HuH-7.5 (cell line): ENCODE results near the gene TTLL12.
A peak's percentile ranks its signal among the peaks of the same experiment; 100 is the strongest.

Experiments used
- DNase-seq: peaks from one replicate; pipeline ENCODE4 v3.0.0; 2011; ENCODE audit warnings: low spot score

Gene TTLL12

DNA sequence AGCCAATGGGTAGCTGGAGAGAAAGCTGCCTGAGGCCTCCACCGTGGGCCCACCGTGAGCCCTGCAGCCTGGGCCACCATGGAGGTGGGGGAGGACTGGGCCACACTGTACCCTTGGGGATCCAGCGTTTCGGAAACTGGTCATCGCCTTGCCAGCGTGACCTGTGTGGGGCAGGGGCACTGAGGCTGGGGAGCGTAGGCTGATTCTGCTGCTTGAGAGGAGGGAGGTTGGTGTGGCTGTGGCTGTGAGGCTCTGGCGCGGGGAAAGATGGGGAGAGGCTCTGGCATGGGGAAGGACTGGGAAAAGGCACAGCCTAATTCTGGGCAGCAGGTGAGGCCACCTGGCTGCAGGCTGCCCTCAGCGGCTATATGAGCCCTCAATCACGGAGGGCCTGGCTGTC lies 12.6 kb upstream of the TTLL12 start:
- no peak for DNase-seq

DNA sequence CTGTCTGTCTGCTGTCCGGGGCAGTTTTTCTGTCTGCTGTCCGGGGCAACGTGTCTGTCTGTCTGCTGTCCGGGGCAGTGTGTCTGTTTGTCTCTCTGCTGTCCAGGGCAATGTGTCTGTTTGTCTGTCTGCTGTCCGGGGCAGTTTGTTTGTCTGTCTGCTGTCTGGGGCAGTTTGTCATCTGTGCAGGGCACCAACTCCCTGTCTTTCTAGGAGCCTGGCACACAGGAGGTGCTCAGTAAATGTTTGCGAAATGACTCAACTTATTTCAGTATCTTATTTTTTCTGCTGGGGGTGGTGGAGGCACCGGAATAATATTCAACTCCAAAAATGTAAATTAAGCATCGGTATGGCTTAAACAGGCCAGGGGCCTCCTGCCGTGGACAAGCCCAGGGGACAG lies 12.0 kb upstream of the TTLL12 start:
- no peak for DNase-seq

DNA sequence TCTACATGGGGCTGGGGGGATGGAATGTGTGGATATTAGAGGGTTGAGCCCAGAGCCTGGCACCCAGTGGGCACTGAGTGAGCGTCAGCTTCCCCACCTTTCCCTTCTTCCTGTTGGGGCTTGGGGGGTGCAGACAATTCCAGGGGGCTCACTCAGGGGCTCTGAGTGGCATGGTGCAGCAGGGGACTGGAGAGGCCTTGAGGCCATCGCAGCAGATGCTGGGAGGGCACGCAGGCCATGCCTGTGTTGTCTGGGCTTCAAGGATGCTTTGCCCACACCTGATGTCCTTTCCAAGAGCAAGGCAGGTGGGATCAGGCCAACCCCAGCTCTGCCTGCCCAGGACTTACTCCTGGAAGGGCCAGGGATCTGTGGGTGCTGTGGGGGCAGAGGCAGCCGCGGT lies 11.2 kb upstream of the TTLL12 start:
- no peak for DNase-seq

DNA sequence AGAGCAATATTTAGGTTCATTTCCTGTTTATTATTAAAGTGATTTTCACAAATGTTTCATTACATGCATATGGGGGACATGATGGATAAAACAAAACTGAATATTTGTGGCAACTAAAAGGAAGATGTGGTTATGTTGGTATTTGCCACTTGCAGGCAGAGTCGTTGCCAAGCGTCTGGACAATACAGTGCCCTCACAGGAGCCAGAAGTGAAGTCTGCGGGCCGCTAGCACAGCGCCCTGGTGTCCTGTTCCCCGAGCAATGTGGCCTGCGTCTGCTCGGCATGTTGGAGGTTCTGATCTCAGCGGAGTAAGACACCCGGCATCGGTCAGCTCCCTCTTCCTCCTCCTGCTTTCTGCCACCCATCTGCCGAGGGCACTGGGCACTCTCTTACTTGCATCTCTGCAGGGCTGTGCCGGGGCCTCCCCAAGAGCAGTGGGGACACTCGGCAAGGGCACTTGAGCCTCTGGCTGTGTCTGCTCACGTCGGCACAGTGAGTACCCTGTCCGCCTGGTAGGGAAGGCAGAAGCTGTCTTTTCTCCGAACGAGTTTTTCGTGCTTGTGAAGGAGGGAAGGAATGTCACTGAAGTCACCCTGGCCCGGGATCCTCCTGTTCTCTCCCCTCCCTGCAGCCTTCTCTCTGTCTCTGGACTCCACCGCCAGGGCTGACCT lies 10.5 kb upstream of the TTLL12 start:
- DNase-seq: no peak

DNA sequence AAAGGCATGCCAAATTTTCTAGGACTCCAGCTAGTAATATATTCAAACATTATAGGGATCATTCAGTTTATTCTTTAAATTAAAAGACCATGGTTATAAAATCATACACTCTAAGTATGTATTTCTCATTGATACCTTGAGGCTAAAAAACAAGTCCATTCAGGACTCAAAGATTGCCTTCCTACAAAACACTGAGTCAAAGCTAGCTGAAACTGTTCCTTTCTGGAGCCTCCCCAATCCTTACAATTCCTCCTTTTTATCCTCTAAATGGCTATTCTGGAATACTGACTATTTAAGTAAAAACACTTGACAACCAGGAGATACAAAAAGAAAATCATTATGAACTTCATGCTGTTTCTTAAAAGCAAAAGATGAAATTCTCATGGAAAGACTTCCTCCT lies 4.9 kb upstream of the TTLL12 start:
- DNase-seq: no peak

DNA sequence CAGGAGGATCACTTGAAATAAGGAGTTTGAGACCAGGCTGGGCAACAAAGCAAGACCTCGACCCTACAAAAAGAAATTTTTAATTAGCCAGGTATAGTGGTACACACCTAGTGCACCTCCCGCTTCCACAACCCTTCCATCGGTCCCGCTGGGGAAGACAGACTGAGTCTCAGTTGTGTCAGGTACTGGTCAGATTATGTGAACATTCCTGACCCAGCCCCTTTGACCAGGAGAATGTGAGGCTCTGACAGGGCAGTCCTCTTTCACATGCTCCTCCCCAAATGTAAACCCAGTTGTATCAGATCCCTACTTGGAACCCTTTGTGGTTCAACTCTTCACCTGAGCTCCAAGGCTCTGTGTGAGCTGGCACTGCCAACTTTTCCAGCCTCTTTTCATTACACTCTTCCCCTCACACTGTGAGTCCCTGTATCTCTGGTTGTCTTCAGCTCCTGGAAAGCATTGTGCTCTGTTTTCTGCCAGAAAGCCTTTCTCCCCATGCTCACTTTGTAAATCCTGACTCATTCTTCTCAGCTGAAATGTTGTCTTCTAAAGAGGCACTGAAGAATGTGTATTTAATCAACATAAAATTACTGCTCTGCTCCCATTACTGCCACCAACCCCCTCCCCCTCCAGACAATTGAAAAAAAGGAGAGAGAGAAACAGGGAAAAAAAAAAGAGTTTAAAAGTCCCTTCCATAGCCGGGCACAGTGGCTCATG lies 2.1 kb upstream of the TTLL12 start:
- no peak for DNase-seq

DNA sequence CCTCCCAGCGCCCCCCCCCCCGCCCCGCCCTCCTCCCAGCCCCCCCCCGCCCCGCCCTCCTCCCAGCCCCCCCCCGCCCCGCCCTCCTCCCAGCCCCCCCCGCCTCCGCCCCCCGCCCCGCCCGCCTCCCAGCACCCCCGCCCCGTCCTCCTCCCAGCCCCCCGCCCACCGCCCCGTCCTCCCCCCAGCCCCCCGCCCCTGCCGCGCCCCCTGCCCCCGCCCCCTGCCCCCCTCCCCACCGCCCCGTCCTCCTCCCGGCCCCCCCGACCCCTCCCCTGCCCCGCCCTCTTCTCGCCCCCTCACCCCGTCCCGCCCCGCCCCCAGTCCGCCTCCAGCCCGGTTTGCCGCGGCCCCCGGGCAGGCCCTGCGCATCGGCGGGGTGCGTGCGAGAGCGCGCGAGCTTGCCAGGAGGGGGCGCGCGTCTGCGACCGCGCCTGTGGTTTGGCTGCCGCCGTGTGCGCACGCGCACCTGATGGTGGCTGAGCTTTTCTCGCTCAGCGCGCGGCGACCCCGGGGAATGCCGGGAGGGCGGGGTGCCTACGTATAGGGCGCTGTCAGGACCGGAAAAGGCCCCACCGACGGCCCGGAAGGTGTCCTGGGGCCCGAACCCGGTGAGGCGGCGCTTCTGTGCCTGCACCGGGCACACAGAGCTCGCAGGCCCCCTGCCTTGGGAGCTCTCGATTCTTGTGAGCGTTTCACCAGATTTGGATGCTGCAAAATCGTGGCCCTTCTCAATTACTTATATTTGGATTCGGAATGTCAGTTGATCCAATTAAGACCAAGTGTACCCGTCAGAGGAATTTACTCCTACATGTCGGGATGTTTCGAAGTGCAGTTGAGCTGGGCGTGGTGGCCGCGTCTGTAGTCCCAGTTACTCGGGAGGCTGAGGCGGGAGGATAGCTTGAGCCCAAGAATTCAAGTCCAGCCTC lies 501 bp upstream of the TTLL12 start:
- DNase-seq: peak; percentile 96

DNA sequence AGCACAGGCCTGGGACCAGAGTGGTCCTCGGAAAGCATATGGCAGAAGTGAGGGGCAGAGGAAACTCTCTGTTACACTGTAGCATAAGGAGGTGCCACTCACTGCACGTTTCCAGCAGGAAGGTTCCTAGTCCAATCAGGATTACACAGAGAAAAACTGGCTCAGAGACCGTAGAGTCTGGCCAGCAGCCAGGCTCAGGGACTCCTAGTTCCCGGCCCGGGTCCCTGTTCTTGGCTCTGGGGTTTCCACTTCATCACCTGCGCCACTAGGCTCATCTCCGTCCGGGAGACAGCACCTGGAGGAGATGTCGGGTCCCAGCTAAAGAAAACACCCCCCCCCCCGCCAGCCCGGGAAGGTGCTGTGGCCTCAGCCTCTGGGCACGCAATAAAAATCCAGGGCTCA lies 1.1 kb downstream of the TTLL12 start:
- peak; percentile 47 for DNase-seq

DNA sequence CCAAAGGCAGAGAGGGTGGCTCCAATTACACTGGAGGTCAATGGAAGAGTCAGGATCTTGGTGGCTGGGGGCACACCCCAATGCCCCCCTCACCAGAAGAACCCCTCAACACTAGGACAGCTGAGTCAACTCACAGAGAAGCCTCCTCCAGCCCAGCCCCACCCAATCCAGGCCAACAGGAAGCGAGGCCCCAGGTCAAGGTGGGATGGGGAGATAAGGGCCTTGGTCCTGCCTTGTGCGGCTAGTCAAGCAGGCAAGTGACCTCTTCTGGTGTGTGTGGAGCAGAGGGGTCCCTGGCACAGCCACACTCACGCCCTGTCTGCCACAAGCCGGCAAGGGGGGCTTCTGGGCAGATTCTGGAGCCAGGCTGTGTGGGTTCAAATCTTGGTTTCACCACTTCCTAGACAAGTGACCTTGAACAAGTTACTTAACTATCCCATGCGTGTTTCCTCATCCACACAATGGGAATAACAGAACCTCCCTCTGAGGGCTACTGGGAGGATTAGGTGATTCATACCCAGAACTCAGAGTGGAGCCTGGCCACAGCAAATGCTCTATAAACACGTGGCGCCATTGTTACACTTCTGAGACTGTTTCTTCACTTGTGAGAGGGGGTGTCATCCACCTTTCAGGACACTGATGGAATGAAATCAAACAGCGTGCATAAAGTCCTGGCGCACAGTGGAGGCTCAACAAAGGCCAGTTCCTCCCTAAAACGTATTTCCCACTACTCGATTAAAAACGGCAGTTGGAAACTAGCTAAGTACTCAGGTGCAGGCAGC lies 3.2 kb downstream of the TTLL12 start:
- no peak for DNase-seq

DNA sequence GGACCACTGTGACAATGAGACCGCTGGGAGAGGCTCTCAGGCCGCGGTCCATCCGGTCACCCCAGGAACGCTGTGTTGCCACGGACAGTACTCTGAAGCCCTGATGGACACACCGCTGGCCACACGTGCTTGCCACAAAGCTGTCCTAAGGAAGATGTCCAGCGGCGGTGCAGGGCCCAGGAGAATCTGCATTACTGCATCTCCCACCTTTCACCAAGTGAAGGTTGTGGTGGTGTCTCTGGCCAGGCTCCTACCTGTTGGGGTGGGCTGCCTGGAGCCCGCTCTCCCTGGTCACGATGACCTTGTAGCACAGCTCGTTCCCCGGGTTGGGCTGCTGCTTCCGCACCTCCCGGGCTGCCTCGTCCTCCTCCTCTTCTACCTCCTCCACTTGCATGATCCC lies 4.2 kb downstream of the TTLL12 start:
- DNase-seq: no peak

DNA sequence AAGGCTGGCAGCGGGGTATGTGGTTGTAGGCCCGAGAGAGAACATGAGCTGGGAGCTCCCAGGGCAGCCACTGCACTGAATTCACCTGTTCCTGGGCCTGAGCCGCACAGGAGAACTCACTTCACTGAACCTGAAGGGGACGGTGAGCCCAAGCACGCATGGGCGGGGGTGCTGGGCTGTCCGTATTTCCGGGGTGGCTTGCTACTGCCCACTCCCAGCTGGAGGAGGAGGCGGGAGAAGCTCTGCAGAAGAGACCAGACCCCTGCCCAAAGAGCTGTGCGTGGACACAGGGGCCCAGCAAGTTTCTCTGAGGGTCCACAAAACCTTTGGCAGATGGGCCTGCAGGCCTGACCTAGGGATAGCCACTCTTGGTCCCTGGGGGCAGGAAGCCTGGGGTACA lies 4.8 kb downstream of the TTLL12 start:
- no peak for DNase-seq

DNA sequence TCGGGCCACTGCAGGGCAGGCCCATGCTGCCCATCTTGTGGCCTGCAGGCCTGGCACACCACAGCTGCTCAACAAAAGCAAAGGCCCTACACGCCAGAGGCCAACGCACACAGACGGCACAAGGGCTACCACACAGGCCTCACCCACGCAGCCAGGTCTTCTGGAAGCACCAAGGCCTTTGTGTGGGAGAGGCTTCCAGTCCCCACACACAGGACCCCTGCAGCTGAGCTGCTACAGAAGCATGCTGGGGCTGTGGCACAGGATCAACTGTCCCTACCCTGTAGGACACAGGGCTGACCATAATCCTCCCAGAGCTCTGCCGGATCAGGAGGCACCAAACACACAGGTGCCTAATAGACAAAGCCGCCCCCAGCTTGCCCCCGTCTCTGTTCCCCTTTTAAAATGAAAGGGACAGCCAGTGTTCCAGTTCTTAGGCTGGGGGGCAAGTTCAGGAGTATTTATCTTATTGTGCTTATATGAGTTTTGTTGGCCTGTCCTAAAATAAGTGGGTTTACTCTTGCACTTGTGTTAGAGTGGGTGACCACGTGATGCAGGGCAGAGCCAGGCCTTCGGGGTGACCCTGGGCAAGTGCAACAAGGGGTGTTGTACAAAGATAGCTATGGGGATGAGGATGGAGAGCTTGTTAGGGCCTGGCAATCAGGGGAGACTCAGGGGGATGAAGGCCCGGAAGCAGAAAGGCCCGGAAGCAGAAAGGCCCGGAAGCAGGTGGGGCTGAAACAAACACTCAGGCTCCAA lies 5.4 kb downstream of the TTLL12 start:
- no peak for DNase-seq

DNA sequence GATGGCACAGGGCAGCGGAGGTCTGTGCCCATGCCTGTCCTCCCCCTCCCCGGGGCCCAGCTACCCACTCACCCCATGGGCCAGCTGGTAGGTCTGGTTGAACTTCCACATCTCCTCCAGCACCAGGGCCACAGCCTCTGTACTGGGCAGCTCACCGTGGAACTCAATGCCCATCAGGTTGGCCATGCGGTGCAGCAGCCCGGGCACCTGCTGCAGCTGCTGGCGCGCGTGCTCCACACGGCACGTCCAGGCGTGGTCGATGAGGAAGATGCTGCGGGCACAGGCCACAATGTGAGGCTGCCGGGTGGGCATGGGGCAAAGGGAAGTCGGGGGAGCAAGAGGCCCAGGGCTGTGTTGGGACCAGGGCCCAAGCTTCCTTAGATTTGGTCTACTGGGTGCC lies 6.3 kb downstream of the TTLL12 start:
- DNase-seq: no peak

DNA sequence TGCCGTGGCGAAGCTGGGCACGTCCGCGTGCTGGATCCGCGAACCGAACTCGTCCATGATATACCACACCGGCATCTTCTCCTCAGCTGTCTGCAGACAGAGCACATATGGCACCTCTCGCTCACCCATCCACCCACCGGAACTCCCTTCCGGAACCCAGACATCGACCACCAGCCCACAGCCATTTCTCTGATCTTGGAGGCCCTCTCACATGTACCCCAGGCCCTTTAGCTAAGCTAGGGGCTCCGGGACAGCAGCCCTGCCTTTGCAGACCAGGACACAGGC lies 7.1 kb downstream of the TTLL12 start:
- DNase-seq: no peak

DNA sequence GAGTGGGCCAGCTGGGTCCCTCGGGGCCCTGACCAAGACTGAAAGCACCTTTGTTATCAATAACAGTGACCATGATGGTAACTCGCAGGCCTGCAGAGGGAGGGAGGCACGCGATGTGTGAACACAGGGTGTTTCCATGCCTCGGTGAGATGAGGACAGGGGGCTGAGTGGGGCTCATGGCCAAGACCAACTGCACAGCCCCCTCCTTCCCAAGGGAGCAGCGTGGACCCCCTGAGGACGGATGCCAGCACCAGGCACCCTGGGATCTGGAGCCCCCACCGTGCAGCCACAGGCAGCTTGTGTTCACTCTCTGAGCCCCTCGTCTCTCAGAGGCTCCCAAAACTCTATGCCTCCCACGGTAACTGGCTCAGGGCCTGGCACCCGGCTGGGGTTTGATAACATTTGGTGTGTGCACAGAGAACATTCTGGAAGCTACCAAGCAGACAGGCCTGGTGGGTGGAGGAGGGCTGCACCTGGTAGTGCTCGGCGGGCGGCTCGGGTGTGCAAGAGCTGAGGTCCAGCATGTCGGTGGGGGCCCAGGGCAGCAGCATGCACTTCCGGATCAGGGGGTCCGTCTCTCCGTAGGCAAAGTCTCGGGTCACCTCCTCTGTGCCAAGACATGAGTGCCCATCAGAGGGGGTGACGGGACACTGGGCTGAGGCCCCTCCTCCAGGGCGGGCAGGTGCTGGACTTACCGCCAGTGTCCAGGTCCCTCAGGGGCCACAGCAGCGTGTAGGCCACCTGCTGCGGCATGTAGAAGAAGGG lies 7.6 kb downstream of the TTLL12 start:
- DNase-seq: no peak

DNA sequence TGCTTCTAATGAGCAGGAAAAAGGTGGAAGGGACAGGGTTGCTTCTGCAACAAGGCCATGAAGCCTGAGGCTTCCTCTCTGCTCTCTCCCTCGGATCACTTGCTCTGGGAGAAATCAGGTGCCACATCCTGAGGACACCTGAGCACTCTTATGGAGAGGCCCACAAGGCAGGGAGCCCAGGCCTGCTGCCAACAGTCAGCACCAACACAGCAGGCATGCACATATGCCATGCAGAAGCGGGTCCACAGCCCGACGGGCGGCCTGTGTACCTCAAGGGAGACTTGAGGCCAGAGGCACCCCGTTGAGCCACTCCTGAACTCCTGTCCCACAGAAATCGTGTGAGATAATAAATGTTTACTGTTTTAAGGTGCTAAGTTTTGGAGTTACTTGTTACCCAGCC lies 9.5 kb downstream of the TTLL12 start:
- DNase-seq: no peak

DNA sequence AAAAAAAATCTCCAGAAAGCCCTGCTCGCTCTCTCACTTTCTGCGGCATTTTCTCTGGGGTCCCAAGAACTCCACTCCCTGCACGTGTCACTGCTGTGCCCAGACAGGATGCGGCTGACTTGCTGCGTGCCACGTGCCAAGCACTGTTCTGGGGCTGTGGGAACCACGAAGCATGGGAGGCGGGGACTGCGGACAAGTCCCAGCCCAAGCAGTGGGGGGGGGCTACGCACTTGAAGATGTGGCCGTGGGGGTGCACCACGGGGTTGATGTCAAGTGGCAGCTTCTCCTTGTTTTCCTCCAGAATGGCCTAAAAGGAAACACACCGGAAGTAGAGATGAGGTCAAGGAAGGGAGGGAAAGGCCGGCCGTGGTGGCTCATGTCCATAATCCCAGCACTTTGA lies 10.8 kb downstream of the TTLL12 start:
- no peak for DNase-seq

DNA sequence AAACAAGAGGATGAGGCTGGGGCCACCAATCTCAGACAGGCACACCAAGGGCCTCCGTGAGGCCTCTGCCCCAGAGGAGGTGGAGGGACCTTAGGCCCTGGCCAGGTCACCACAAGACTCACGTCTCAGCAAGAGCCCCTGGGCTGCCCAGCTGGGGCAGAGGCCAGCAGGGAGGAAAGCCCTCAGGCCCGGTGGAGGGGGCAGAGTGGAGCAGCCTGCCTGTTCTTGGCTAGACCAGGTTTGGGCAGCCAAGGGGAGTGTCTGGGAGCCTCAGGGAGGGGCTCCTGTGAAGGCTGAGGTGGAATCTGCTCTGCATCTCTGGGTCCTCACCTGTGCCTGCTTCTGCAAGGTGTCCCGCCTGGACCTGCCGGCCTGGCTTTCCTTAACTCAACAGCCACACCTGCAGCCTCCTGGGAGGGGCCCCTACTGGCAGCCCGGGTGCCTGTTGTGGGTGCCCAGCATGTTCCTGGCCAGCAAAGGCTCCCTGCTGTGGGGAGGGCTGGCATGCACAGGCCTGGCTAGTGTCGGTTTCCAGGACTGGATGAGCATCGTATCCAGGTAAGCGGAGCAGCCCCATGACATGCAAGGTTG lies 11.9 kb downstream of the TTLL12 start:
- DNase-seq: no peak

DNA sequence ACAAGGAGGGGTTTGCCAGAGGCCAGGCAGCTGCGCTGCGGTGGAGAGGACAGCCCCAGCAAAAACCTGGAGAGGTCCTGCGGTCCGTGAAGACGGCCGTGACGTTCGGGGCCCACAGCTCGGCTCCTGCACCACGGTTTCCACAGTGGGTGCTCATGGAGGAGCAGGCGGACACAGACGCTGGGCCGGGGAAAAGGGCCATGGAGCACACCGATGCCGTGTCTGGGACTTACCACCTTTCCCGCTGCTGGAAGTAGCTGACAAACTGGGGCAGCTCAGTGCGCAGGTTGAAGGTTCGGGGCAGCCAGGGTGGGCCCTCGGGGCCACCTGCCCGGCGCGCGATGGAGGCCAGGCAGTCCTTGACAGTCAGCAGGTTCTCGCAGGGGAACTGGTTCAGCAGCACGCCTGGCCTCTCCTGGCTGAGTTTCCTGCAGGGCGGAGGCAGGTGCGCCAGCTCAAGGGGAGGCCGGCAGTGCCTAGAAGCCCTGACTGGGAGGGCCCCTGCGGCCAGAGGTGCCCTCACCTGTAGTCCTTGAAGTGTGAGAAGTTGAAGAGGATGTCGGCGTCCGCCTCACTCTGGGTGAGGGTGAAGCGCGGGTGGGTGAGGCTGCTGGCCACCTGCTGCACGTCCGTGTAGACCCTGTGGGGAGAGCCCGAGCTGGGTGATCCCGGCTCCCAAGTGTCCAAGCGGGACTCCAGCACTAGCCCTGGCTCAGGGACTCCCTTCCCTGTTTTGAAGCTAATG lies 12.8 kb downstream of the TTLL12 start:
- no peak for DNase-seq

DNA sequence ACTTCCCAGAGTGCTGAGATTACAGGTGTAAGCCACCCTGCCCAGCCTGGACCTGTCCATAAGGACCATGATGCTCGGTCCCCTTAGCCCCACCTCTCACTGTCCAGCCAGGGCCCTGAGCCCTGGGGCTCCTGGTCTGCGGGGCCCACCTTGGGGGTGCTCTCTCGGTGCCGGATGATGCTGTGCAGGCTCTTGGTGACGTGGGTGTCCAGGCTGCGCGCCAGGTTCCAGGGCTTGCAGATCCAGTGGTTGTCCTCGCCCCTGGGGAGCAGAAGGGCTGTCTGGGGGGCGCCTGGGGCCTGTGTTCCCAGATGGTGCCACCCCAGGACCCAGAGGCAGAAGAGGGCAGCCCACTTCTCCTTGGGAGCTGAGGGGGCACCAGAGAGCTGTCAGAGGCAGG lies 13.4 kb downstream of the TTLL12 start:
- DNase-seq: no peak
